Measurements from ENCODE around the gene LRRN4. TPM values are rescaled to one million over a fixed set of nuclear protein-coding genes. Genes with fewer than 3 reads are reported as not detected.

Gene LRRN4
- total RNA-seq, 1 donor from 2014 or later: not detected

DNA sequence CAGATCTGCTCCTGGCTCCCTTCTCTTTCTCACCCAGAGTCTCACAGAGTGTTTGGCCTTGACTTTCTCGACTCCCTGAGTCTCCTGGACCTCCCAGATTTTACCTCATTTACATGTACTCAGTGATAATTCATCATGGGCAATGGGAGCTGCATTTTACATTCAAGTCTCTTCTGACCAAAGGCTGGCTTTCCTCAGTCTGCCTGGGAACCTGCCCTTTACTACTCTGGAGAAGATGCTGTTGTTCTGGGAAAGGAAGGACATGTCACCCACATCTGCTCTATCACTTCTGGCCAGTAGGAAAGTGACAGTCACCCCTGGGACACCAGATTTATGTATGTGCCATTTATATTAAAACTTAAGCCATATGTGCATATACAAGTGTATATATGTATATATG lies 7.4 kb downstream of the LRRN4 start:
- Mint-ChIP-seq H3K4me1 (no peaks in the 10 kb centered on the region), H3K4me3 (no peak overlapping the region), H3K36me3 (ENCODE audit: low read depth) (peaks cover 6% of the 10 kb centered on the region), H3K27ac (ENCODE audit: unreplicated experiment) (no peak overlapping the region), H3K9me3 (no peaks in the 10 kb centered on the region), H3K27me3 (ENCODE audit: low read depth) (peaks cover 27% of the 10 kb centered on the region)
- DNase-seq (ENCODE audit: low read depth, low spot score): no peak
- TF ChIP-seq, protein P1, sequence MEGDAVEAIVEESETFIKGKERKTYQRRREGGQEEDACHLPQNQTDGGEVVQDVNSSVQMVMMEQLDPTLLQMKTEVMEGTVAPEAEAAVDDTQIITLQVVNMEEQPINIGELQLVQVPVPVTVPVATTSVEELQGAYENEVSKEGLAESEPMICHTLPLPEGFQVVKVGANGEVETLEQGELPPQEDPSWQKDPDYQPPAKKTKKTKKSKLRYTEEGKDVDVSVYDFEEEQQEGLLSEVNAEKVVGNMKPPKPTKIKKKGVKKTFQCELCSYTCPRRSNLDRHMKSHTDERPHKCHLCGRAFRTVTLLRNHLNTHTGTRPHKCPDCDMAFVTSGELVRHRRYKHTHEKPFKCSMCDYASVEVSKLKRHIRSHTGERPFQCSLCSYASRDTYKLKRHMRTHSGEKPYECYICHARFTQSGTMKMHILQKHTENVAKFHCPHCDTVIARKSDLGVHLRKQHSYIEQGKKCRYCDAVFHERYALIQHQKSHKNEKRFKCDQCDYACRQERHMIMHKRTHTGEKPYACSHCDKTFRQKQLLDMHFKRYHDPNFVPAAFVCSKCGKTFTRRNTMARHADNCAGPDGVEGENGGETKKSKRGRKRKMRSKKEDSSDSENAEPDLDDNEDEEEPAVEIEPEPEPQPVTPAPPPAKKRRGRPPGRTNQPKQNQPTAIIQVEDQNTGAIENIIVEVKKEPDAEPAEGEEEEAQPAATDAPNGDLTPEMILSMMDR (conservative IDR thresholded peaks at IDR 0.05): no peak

DNA sequence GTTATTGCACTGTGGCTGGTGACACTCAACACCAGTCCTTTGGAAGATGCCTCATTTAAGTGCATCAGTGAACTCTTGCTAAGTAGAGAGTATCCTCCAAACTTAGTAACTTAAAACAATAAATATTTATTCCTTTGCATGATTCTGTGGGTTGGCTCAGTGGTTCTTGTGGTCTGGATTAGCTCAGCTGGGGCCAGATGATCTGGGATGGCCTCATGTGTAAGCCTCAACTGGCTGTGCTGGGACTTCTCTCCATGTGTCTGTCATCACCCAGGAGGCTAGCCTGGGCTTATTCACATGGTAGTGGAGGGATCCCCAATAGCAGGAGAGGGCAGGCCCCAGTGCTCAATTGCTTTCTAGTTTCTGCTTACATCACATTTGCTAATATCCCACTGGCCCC lies 8.3 kb downstream of the LRRN4 start:
- TF ChIP-seq, protein P1 (conservative IDR thresholded peaks at IDR 0.05): no peak
- Mint-ChIP-seq H3K4me3 (no peak overlapping the region), H3K4me1 (no peaks in the 10 kb centered on the region), H3K27me3 (ENCODE audit: low read depth) (peaks cover 18% of the 10 kb centered on the region), H3K36me3 (ENCODE audit: low read depth) (peaks cover 9% of the 10 kb centered on the region), H3K9me3 (no peaks in the 10 kb centered on the region), H3K27ac (ENCODE audit: unreplicated experiment) (no peak overlapping the region)
- no peak for DNase-seq (ENCODE audit: low read depth, low spot score)

DNA sequence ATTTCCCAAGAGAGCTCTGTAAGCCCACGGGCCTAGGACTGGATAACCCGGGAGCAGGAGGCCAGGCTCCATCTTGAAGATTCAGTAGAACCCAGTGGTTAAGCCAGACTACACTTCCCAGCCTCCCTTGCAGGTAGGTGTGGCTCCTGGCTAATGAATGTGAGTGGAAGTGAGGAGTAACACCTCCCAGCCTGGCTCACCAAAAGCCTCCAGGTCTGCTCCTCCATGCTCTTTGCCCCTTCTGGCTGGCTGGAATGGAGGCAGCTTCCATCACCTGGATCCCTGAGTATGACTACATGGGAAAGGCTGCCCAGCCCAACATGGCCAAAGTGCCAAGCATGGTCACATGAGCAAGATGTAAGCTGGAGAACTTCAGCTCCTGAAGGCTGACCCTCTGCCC lies 9.7 kb downstream of the LRRN4 start:
- Mint-ChIP-seq H3K36me3 (ENCODE audit: low read depth) (peaks cover 11% of the 10 kb centered on the region), H3K27ac (ENCODE audit: unreplicated experiment) (no peak overlapping the region), H3K4me1 (no peaks in the 10 kb centered on the region), H3K9me3 (no peaks in the 10 kb centered on the region), H3K27me3 (ENCODE audit: low read depth) (peaks cover 6% of the 10 kb centered on the region), H3K4me3 (no peak overlapping the region)
- DNase-seq (ENCODE audit: low read depth, low spot score): no peak
- TF ChIP-seq, protein P1 (conservative IDR thresholded peaks at IDR 0.05): no peak

DNA sequence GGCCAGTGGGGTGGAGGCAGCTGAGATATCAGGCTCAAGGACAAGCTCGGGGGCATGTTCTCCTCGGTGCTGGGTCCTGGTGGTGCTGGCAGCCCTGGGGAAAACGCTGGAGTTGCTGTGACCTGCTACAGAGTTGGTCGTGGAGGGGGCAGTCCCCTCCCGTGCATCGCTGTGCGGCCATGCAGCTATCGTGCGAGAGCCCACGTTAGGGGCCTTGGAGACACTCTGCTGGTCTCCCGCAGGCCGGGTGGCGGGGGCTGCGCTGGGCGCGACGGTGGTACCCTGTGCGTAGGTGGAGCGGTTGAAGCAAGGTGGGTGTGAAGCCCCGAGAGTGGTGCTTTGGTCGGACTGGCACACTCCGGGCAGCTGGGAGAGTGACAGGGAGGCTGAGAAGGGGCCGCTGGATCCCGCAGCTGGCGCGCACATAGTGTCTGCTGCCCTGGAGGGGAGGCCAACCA lies 12.0 kb downstream of the LRRN4 start:
- H3K27ac Mint-ChIP-seq (ENCODE audit: unreplicated experiment): no peak overlapping the region
- H3K4me1 Mint-ChIP-seq: no peaks in the 10 kb centered on the region
- peaks cover 11% of the 10 kb centered on the region for H3K36me3 Mint-ChIP-seq (ENCODE audit: low read depth)
- TF ChIP-seq, protein P1 (conservative IDR thresholded peaks at IDR 0.05): no peak
- no peak for DNase-seq (ENCODE audit: low read depth, low spot score)
- H3K4me3 Mint-ChIP-seq: no peak overlapping the region
- no peaks in the 10 kb centered on the region for H3K27me3 Mint-ChIP-seq (ENCODE audit: low read depth)
- no peaks in the 10 kb centered on the region for H3K9me3 Mint-ChIP-seq

DNA sequence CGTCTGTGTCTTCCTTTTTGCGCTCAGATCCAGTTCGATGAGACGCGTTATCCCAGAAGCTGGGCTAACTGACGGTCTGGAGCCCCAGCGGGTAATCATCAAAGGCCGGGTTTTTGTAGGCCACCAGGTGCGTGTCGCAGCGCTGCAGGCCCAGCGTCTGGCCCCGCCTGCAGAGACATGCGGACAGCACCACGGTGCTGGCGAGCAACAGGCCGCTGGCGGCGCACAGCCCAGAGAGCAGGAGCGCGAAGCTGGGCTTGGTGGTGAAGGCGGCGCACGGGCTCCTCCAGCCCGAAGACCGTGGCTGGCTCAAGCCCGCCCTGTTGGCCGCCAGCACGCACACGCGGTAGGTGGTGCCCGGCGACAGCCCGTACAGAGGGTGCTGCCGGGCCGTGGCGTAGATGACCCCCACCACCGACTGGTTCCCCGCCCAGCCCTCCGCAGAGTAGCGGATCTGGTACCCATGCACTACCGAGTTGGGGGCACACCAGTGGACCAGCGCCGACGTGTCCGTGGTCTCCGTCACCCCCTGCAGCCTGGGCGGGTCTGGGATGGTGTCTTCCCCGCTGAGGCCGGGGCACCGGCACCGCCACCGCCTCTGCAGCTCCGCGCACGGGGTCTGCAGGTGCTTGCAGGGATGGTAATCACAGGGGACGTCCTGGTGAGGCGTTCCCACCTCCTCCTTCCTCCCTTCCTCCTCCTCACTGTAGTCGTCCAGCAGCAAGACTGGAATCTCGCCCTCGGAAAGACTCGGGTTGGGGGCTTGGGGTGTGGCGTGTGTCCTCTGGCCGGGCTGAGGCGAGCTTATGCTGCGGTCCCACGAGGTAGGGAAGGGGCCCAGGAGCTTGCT lies 12.7 kb downstream of the LRRN4 start:
- no peak overlapping the region for H3K27ac Mint-ChIP-seq (ENCODE audit: unreplicated experiment)
- no peaks in the 10 kb centered on the region for H3K9me3 Mint-ChIP-seq
- H3K27me3 Mint-ChIP-seq (ENCODE audit: low read depth): no peaks in the 10 kb centered on the region
- DNase-seq (ENCODE audit: low read depth, low spot score): no peak
- TF ChIP-seq, protein P1 (conservative IDR thresholded peaks at IDR 0.05): no peak
- H3K36me3 Mint-ChIP-seq (ENCODE audit: low read depth): peaks cover 11% of the 10 kb centered on the region
- no peak overlapping the region for H3K4me3 Mint-ChIP-seq
- H3K4me1 Mint-ChIP-seq: no peaks in the 10 kb centered on the region

Measured in neural crest cell (in vitro differentiated cells).